Measurements from ENCODE around the gene SLC16A9. TPM values are rescaled to one million over a fixed set of nuclear protein-coding genes. Genes with fewer than 3 reads are reported as not detected.
"Not testable (repeated sequence)": the region's sequence is repeated elsewhere in the genome, so short reads cannot be mapped to it uniquely, and the experiment has no call there.

Gene SLC16A9
- total RNA-seq, 1 experiment from 2014 or later: 4.1 TPM

- no CpG with 5 or more reads among the region's 2 CpGs for WGBS (ENCODE audit: extremely low coverage, insufficient read length, low lambda C conversion rate)
- Mint-ChIP-seq H3K27me3 (ENCODE audit: low read depth) (peaks cover 3% of the 10 kb centered on the region), H3K4me3 (no peak overlapping the region), H3K9me3 (peaks cover 24 to 26% of the 10 kb centered on the region in 2 experiments), H3K36me3 (ENCODE audit: insufficient read depth in 1 of 3, low read depth in 3 of 3) (peaks cover 6 to 20% (median 7%) of the 10 kb centered on the region in 3 experiments), H3K4me1 (no peaks in the 10 kb centered on the region), H3K27ac (no peak overlapping the region)
- no peaks in the 10 kb centered on the region for H4K20me1 ChIP-seq (ENCODE audit: control insufficient read depth, insufficient read depth, insufficient read length)
- H3K23me2 ChIP-seq (ENCODE audit: insufficient read length, low read depth, low read length, poor library complexity, severe bottlenecking): no peaks in the 10 kb centered on the region
- H3K4me1 ChIP-seq (ENCODE audit: insufficient read depth, low read length): no peaks in the 10 kb centered on the region
- no peak overlapping the region for H3K4ac ChIP-seq (ENCODE audit: low read depth, low read length)
- no peak overlapping the region for H3K18ac ChIP-seq (ENCODE audit: insufficient read length, low read depth, low read length)
- no peak overlapping the region for H3K4me2 ChIP-seq (ENCODE audit: insufficient read depth, insufficient read length, low read length)
- no peaks in the 10 kb centered on the region for H3K27me3 ChIP-seq (ENCODE audit: insufficient read depth, low read length)
- H2BK5ac ChIP-seq (ENCODE audit: insufficient read length, low read length): no peak overlapping the region
- no peak overlapping the region for H2BK20ac ChIP-seq (ENCODE audit: low read depth, low read length, poor library complexity, severe bottlenecking)
- no peak overlapping the region for H3K23ac ChIP-seq (ENCODE audit: insufficient read length, low read depth, low read length)
- H3K9ac ChIP-seq (ENCODE audit: extremely low read depth, insufficient read length, low read length): no peak overlapping the region
- no peaks in the 10 kb centered on the region for H3K9me3 ChIP-seq (ENCODE audit: control insufficient read depth, low read depth, low read length)
- no peaks in the 10 kb centered on the region for H3K79me1 ChIP-seq (ENCODE audit: insufficient read depth, low read depth, low read length, poor library complexity, severe bottlenecking)
- no peak overlapping the region for H2BK120ac ChIP-seq (ENCODE audit: low read depth, low read length, poor library complexity, severe bottlenecking)
- no peak overlapping the region for H2BK12ac ChIP-seq (ENCODE audit: insufficient read length, low read depth, low read length)
- H2AK5ac ChIP-seq (ENCODE audit: insufficient read length, low read length): no peak overlapping the region
- H4K5ac ChIP-seq (ENCODE audit: insufficient read length, low read depth, low read length): no peak overlapping the region
- H4K91ac ChIP-seq (ENCODE audit: insufficient read length, low read depth, low read length): no peak overlapping the region
- no peak overlapping the region for H2AFZ ChIP-seq (ENCODE audit: low read length)
- H3K56ac ChIP-seq (ENCODE audit: insufficient read length, low read depth, low read length): no peak overlapping the region
- no peak for TF ChIP-seq CTCF (conservative IDR thresholded peaks at IDR 0.05)
- H4K8ac ChIP-seq (replicated peaks; ENCODE audit: insufficient read length, low read depth, low read length): no peak overlapping the region
- H3K27ac ChIP-seq (ENCODE audit: insufficient read length, low read depth, low read length): no peak overlapping the region
- no peak overlapping the region for H3T11ph ChIP-seq (ENCODE audit: low read length)
- no peak for DNase-seq
- H3K14ac ChIP-seq (ENCODE audit: insufficient read depth, low read length): no peak overlapping the region
- no peak overlapping the region for H2BK15ac ChIP-seq (ENCODE audit: low read depth, low read length)
- H3K79me2 ChIP-seq (ENCODE audit: insufficient read depth, low read length): no peaks in the 10 kb centered on the region
Measured at GRCh38 chr10:59745163-59745650, 35.6 kb upstream of the SLC16A9 start.

GRCh38 chr10:59744762-59745161 is 35.1 kb upstream of the SLC16A9 start:
- H3K27ac ChIP-seq (ENCODE audit: insufficient read length, low read depth, low read length); H3K27ac Mint-ChIP-seq; H3K4me1 Mint-ChIP-seq: not testable (repeated sequence)

More at GRCh38 chr10:59744762-59745161, 35.1 kb upstream of the SLC16A9 start:
- not testable (repeated sequence) for H3K4me2 ChIP-seq (ENCODE audit: insufficient read depth, insufficient read length, low read length); H3K27me3 Mint-ChIP-seq (ENCODE audit: low read depth); H2BK5ac ChIP-seq (ENCODE audit: insufficient read length, low read length); H3K18ac ChIP-seq (ENCODE audit: insufficient read length, low read depth, low read length); H3K27me3 ChIP-seq (ENCODE audit: insufficient read depth, low read length); H3K4me1 ChIP-seq (ENCODE audit: insufficient read depth, low read length); H3T11ph ChIP-seq (ENCODE audit: low read length); H3K14ac ChIP-seq (ENCODE audit: insufficient read depth, low read length); H4K8ac ChIP-seq (replicated peaks; ENCODE audit: insufficient read length, low read depth, low read length); H2AFZ ChIP-seq (ENCODE audit: low read length); H4K91ac ChIP-seq (ENCODE audit: insufficient read length, low read depth, low read length); H3K79me1 ChIP-seq (ENCODE audit: insufficient read depth, low read depth, low read length, poor library complexity, severe bottlenecking); H4K20me1 ChIP-seq (ENCODE audit: control insufficient read depth, insufficient read depth, insufficient read length); H3K9me3 ChIP-seq (ENCODE audit: control insufficient read depth, low read depth, low read length); H3K23me2 ChIP-seq (ENCODE audit: insufficient read length, low read depth, low read length, poor library complexity, severe bottlenecking); H4K5ac ChIP-seq (ENCODE audit: insufficient read length, low read depth, low read length); H2BK20ac ChIP-seq (ENCODE audit: low read depth, low read length, poor library complexity, severe bottlenecking); H3K9ac ChIP-seq (ENCODE audit: extremely low read depth, insufficient read length, low read length); H3K4ac ChIP-seq (ENCODE audit: low read depth, low read length); H3K23ac ChIP-seq (ENCODE audit: insufficient read length, low read depth, low read length); DNase-seq; H2BK15ac ChIP-seq (ENCODE audit: low read depth, low read length); H2AK5ac ChIP-seq (ENCODE audit: insufficient read length, low read length); H3K56ac ChIP-seq (ENCODE audit: insufficient read length, low read depth, low read length); H3K79me2 ChIP-seq (ENCODE audit: insufficient read depth, low read length); H2BK120ac ChIP-seq (ENCODE audit: low read depth, low read length, poor library complexity, severe bottlenecking); H3K4me3 Mint-ChIP-seq; H2BK12ac ChIP-seq (ENCODE audit: insufficient read length, low read depth, low read length)
- peaks cover 24 to 26% of the 10 kb centered on the region in 2 experiments for H3K9me3 Mint-ChIP-seq
- peaks cover 6 to 20% (median 7%) of the 10 kb centered on the region in 3 experiments for H3K36me3 Mint-ChIP-seq (ENCODE audit: insufficient read depth in 1 of 3, low read depth in 3 of 3)
- no CpG with 5 or more reads among the region's 6 CpGs for WGBS (ENCODE audit: extremely low coverage, insufficient read length, low lambda C conversion rate)

All from H9 (cell line).